Fibroblast of the aortic adventitia (primary cell): ENCODE measurements around the gene NFATC4. TPM values are rescaled to one million over a fixed set of nuclear protein-coding genes. Genes with fewer than 3 reads are reported as not detected.

Experiments
- DNase-seq: peaks from one replicate; pipeline ENCODE4 v3.0.0-alpha.2; 2010; ENCODE audit warnings: low read depth
- H3K4me3 ChIP-seq: 2 replicates; pipeline ENCODE4 v1.5.1; 2011; ENCODE audit warnings: low read depth, mild to moderate bottlenecking, control low read depth, low read length, moderate library complexity
- total RNA-seq: library from RNA; depleted of rRNA; stranded (reverse); fragments of >200 nt; gene quantifications from 2 replicates; pipeline ENCODE4 v1.2.3, GENCODE V29; 2012; ENCODE audit warnings: low replicate concordance
- TF ChIP-seq, protein P1 (sequence below): IDR thresholded peaks from 2 replicates; pipeline ENCODE4 v1.5.1; 2011; ENCODE audit warnings: mild to moderate bottlenecking, low read length, control low read depth, inconsistent platforms; ENCODE audit not compliant: insufficient read depth

Gene NFATC4
- total RNA-seq, 1 donor = 77.9 TPM

DNA sequence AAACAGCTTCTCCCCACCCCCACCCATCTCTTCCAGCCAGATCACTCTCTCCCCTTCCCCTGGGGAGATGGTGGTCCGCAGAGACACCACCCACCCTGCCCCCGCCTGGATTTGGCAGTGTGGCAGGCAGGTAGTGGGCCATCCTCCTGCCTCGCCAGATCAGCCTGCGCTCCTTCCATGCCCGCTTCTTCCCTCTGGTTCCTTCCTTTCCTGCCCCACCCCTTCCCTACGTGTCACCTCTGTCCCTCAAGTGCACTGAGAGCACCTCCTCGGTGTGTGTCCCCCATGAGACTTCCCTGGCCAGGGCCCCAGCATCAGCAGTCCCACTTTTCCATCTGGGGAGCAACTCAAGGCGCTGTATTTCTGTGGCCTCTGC is 31.5 kb downstream of the NFATC4 start:
- TF ChIP-seq, protein P1, sequence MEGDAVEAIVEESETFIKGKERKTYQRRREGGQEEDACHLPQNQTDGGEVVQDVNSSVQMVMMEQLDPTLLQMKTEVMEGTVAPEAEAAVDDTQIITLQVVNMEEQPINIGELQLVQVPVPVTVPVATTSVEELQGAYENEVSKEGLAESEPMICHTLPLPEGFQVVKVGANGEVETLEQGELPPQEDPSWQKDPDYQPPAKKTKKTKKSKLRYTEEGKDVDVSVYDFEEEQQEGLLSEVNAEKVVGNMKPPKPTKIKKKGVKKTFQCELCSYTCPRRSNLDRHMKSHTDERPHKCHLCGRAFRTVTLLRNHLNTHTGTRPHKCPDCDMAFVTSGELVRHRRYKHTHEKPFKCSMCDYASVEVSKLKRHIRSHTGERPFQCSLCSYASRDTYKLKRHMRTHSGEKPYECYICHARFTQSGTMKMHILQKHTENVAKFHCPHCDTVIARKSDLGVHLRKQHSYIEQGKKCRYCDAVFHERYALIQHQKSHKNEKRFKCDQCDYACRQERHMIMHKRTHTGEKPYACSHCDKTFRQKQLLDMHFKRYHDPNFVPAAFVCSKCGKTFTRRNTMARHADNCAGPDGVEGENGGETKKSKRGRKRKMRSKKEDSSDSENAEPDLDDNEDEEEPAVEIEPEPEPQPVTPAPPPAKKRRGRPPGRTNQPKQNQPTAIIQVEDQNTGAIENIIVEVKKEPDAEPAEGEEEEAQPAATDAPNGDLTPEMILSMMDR = no peak
- no peak for DNase-seq
- H3K4me3 ChIP-seq = peak overlapping the region; percentile 74

DNA sequence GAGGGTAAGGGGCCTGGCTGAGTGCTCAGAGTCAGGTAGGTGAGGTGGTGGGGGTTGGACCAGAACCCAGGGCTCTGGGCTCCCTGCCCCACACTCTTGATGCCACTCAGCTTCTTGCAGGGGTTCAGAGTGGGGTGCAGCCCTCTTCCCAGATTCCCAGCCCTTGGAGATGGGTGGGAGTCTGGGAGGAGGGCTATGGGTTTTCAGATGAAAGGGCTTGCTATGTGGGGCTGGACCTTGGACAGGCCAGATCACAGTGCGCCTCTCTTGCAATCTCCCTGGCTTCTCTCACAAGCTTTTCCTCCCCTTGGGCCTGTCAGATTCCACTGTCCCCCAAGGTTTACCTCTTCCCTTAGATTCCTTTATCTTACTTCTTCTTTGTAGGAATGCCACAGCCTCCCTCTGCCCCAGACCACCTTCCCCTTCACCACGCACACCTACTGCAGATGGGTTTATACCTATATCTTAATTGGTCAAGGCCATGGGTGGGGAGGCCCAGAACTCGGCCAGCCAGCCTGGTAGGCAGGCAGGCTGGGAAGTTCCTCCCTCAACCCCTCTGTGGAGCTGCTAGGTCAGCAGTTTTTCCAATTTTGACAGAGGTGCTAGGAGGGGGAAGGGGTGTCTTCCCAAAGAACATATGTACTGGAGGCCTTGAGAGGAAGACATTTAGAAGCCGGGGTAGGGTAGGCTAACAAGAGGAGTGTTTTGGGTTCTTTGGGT is 32.2 kb downstream of the NFATC4 start:
- no peak for DNase-seq
- peak overlapping the region; percentile 74 for H3K4me3 ChIP-seq
- TF ChIP-seq, protein P1 = no peak

DNA sequence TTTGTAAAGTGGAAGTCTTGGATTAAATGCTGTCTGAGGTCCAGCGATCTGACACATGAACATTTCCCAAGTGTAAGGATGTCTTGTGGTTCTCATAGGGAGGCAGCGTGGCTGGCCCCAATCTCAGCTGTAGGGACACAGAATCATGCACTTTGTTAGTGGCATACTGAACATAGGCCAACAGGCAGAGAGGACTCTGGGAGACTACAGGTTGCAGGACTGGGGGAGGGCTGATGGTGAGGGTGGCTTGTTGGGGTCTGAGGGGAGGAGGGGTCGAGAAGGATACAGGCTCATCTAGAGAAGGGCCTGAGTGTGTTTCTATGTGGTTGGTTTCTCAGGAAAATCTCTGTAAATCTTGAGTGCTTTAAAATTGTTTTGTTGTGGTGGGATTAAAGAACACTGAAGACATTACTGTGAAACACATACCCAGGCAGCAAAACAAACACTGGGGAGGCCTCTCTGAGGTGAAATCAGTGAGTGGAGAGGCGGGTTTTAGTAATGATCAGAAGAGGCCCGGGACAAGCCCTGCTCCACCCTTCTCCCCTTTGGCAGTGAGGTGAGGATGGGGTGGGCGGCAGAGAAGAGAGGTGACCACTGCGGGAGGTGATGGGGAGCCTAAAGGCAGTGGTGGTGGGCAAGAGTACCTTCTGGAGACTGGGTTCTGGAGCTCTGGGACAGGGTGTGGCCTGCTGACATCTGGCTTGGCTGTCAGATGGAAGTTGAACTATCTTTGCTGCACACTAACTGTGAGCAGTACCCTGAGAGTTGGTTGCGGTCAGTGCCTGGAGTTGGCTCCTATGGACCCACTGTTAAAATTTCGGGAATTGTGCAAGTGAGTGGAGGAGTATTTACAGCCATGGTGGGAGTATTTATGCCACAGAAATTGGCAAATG is 34.1 kb downstream of the NFATC4 start:
- TF ChIP-seq, protein P1 = no peak
- no peak for DNase-seq
- peak overlapping the region; percentile 25 for H3K4me3 ChIP-seq

DNA sequence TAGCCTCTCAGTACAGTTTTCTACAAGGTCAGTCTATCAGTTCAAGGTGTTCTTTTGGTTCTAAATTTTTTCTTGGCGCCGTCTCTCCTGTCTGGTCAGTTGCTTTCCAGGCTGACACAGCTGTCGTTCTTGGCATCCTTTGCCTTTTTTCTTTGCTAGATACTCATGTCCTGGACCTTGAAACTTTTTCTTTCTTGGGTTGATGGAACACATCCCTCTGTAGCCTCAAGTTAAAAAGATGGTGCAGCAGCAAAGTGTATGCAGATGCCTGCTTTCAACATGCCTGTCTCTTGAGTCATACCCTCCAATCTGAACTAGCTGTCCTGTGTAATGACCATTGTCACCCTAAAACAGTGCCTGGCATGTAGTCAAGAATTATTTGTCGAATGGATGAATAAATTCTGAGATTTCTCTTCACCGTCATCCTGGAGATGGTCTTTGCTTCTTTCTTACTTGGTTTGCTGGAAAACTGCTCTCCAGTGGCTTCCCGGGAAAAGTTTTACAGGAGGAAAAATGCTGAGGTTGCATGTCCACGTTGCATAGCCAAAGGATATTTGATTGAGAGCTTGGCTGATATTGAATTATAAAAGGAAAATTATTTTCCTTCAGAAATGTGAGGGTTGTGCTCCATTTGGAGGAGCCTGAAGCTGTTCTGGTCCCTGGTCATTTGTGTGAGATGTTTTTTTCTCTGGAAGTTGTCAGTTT is 35.5 kb downstream of the NFATC4 start:
- H3K4me3 ChIP-seq = peak overlapping the region; percentile 1
- TF ChIP-seq, protein P1 = no peak
- peak; percentile 54 for DNase-seq

DNA sequence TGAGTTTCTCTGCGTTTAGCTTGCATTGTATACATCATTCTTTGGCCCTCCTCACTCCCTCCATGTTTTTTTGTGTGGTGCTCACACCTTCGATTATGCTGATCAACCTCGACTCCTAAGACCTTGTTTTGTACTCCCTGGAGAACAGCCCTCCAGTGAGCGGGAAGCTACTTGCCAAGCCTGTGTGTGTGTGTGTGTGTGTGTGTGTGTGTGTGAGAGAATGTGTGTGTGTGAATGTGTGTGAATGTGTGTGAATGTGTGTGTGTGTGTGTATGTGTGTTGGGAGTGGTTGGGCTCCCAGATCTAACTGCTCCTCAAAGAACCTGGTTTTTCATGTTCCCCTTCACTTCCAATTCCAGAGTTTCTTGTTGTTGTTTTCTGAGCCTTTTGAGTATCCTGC is 36.8 kb downstream of the NFATC4 start:
- TF ChIP-seq, protein P1 = no peak
- no peak overlapping the region for H3K4me3 ChIP-seq
- DNase-seq = no peak

DNA sequence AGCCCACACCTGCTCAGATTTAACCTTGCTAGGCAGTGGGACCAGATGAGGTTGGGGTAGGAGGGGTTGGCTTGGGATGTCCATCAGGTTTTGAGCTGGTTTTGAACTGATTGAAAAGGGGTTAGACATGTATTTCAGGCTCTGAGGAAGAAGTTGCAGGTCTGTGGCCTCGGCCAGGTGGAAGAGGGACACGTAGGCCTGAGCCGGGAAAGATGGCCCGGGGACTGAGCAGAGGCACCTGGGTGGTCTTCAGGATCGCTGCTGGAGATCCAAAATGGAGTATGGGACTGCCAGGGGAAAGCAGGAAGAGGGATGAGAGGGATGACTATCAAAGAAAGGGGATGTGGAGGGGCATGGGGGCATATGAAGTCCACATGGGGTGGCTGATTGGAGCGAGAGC is 38.4 kb downstream of the NFATC4 start:
- TF ChIP-seq, protein P1 = no peak
- H3K4me3 ChIP-seq = no peak overlapping the region
- DNase-seq = no peak
